ENCODE measurements around the gene SLC39A7.

GRCh38 chr6:33200219-33201146 lies at the start of gene SLC39A7, which contains the start of gene RXRB:
- no peak for TF ChIP-seq EZH2 (IDR thresholded peaks at IDR 0.05; ENCODE audit: insufficient read depth, poor library complexity, severe bottlenecking)
- no peak for TF ChIP-seq EZH2phosphoT487 (IDR thresholded peaks at IDR 0.05; ENCODE audit: insufficient read depth, low read depth)
